Naive B cell (primary cell): ENCODE data around the gene TNRC6C. TPM values are rescaled to one million over a fixed set of nuclear protein-coding genes. Genes with fewer than 3 reads are reported as not detected.

Experiments
- ATAC-seq, 2 donors: fragments of 150-1000 bp; cut with Tn5 transposase; 2 replicates each; pipeline ENCODE4 v1.10.0; 2021; ENCODE audit warnings: low read depth in 2 of 2, mild to moderate bottlenecking in 2 of 2, moderate library complexity in 2 of 2
- DNase-seq: peaks from one replicate; pipeline ENCODE4 v3.0.0; 2022
- H3K27ac Mint-ChIP-seq, 6 donors: one replicate each; pipeline ENCODE4 v1.8.0; 2020 to 2022; ENCODE audit warnings: mild to moderate bottlenecking in 6 of 6, mixed read lengths in 6 of 6, moderate library complexity in 5 of 6, inconsistent platforms in 2 of 6
- H3K27me3 Mint-ChIP-seq, 3 donors: one replicate each; pipeline ENCODE4 v1.8.0; 2021 to 2022; ENCODE audit warnings: mixed read lengths in 3 of 3, mild to moderate bottlenecking in 1 of 3
- H3K36me3 Mint-ChIP-seq, 2 donors: one replicate each; pipeline ENCODE4 v1.8.0; 2020 to 2022; ENCODE audit warnings: mixed read lengths in 2 of 2, inconsistent platforms in 1 of 2, mild to moderate bottlenecking in 1 of 2
- H3K4me1 Mint-ChIP-seq, 3 donors: one replicate each; pipeline ENCODE4 v1.8.0; 2020 to 2022; ENCODE audit warnings: mixed read lengths in 3 of 3, inconsistent platforms in 1 of 3, mild to moderate bottlenecking in 1 of 3, moderate library complexity in 1 of 3
- H3K4me3 Mint-ChIP-seq, 8 donors: one replicate each; pipeline ENCODE4 v1.8.0; 2020 to 2022; ENCODE audit warnings: mild to moderate bottlenecking in 8 of 8, mixed read lengths in 8 of 8, moderate library complexity in 8 of 8, inconsistent platforms in 2 of 8
- H3K9me3 Mint-ChIP-seq, 7 donors: one replicate each; pipeline ENCODE4 v1.8.0; 2020 to 2022; ENCODE audit warnings: mixed read lengths in 7 of 7, mild to moderate bottlenecking in 5 of 7, inconsistent platforms in 2 of 7, moderate library complexity in 1 of 7
- polyA plus RNA-seq, 6 donors: library from polyadenylated mRNA; unstranded; fragments of 300-500 nt; fragmentation: Illumina TruSeq; gene quantifications; one replicate each; pipeline ENCODE4 v1.2.3, GENCODE V29; 2021; ENCODE audit warnings: low read depth in 6 of 6

The TNRC6C gene
- polyA plus RNA-seq, 6 donors from 2014 or later, result 1.2 to 5.5 (median 2.0) TPM; not detected in 1

DNA sequence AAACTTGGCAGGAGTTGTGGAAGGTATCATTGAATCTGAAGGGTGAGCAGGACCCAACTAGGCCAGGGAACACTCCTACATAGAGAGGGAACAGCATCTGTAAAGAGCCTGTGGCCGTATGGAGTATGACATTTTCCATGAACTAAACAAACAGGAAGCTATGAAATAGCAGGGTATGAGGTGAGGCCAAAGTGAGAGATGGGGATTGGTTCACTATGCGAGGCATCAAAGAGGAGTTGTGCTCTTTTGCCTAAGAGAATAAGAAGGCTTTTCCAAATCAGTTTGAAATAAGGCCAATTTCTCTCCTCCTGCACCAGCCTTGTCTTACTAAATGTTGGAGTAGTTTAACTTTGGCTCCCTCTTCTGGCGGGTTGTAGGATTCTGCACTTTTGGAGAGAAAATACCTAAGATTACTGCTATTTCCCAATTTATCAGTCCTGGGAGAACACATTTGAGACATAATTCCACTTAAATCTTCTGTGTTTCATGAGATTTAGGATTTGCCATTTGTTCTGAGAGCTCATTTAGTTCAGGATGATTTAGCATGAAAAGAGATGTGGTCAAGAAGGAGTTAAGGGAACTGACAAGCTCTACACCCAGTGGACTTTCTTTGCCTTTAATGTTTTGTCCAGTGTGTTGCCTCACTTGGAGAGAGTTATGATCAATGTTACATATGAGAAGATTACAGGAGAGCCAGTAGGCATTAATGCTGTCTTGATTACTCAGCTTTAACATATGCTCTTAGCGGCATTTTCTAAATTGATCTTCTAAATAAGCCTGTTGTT lies 55.4 kb downstream of the TNRC6C start:
- ATAC-seq, result peak; percentile 35 to 47
- Mint-ChIP-seq H3K4me1 (peaks cover 11 to 17% (median 11%) of the 10 kb centered on the region in 3 donors), H3K9me3 (no peaks in the 10 kb centered on the region), H3K27ac (no peak overlapping the region), H3K4me3 (no peak overlapping the region), H3K36me3 (no peaks in the 10 kb centered on the region), H3K27me3 (no peaks in the 10 kb centered on the region)
- DNase-seq, result peak; percentile 44

DNA sequence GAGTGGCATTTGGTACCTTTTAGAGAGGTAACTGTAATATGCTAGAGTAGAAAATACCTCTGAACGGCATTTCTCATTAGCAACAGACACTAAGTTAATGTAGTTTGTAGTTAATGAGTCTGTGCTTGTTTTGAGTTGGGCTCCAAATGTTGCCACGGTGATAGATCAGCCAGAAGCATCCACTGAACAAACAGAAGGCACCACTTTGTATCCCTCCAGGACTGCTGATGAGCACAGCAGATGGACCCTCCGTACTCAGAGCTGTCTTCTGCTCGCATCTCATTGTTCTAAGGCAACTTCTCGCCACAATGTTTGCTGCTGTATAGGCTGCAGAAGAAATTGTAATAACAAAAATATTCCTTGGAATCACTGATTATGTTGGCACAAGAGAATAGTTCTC lies 56.1 kb downstream of the TNRC6C start:
- no peak overlapping the region for H3K4me3 Mint-ChIP-seq
- no peak overlapping the region for H3K27ac Mint-ChIP-seq
- H3K36me3 Mint-ChIP-seq, result no peaks in the 10 kb centered on the region
- ATAC-seq (no peak), DNase-seq (no peak)
- peaks cover 11 to 20% (median 11%) of the 10 kb centered on the region in 3 donors for H3K4me1 Mint-ChIP-seq
- no peaks in the 10 kb centered on the region for H3K9me3 Mint-ChIP-seq
- H3K27me3 Mint-ChIP-seq, result no peaks in the 10 kb centered on the region

DNA sequence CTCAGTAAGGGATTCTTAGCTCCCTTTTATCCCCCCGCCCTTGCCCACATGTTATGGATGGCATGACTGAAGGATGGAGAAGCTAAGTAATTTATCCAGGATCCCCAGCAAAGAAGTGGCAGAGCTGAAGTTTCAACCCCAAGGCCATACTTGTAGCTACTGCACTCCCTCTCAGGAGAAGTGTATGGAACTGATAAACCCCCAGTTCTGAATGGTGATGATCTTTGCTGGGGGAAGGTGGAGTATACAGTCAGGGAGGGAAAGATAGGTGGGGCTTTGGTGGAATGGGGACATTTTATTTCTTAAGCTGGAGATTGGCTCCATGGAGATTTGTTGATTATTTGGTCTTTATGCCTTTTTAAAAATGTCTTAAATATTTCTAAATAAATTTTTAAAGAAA lies 58.3 kb downstream of the TNRC6C start:
- Mint-ChIP-seq H3K9me3 (no peaks in the 10 kb centered on the region), H3K27me3 (no peaks in the 10 kb centered on the region), H3K36me3 (no peaks in the 10 kb centered on the region), H3K27ac (no peak overlapping the region), H3K4me3 (no peak overlapping the region), H3K4me1 (peaks cover 2 to 20% (median 11%) of the 10 kb centered on the region in 3 donors)
- ATAC-seq (no peak), DNase-seq (no peak)

DNA sequence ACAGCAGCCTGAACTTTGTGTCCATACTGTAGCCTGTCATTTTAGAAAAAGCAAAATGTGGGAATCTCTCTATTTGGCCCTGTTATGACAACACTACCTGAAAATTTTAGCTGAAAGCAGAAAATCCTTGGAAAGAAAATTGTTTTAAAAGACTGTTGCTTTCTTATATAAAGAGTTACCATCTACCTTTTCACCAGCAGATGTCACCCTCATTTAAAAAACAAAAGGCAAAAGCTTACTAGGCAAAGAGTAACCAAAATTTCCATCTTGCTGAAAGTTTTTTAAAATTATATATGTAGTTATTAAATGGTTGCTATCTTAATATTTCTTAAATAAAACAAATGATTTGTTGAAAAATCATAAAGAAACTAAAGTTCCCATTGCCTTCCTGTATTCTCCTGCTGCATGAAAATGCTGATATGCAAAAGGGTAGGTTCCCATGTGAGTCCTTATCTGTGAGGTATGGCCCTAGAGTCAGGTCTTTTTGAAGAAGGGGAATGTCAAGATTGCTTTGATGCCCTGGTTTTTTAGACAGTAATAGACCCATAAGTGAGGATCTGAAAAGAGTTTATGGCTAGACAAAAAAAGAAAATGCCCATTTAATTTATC lies 61.0 kb downstream of the TNRC6C start:
- Mint-ChIP-seq H3K4me1 (peaks cover 0 to 6% (median 0%) of the 10 kb centered on the region in 3 donors), H3K9me3 (no peaks in the 10 kb centered on the region), H3K4me3 (no peak overlapping the region), H3K27ac (no peak overlapping the region), H3K36me3 (no peaks in the 10 kb centered on the region), H3K27me3 (no peaks in the 10 kb centered on the region)
- no peak for DNase-seq
- no peak for ATAC-seq

DNA sequence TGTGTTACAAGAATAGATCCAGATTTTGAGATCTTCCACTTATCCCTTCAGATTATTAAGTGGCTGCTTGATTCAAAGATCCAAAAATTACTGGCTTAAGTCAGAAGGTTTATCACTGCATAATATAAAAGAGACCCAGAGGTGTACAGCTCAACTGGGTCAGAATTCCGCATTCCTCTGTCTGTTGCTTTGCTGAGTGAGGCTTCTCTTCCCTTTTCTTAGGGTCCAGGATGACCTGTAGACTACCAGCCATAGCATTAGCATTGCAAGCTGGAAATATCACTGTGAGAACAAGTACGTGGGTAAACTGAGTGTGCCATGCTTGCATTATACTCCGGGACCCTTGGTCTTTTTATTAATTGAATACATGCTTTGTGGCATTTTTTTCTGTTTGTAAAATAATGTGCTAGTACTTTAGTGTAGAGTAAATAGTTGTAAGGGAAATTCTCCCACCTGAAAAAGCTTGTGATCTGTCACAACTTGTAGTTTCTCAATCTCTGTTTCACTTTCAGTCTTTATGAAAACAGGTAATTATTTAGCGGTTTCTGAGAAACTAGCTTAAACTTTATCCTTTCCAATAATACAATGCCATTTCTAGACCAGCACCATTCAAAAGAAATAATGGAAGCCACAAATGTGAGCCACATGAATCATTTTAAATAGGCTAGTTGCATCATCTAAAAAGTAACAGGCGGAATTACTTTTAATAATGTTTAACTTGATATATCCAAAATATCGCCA lies 61.6 kb downstream of the TNRC6C start:
- H3K4me1 Mint-ChIP-seq, result peaks cover 0 to 6% (median 0%) of the 10 kb centered on the region in 3 donors
- no peaks in the 10 kb centered on the region for H3K36me3 Mint-ChIP-seq
- no peak overlapping the region for H3K4me3 Mint-ChIP-seq
- no peak for ATAC-seq
- no peak overlapping the region for H3K27ac Mint-ChIP-seq
- no peak for DNase-seq
- H3K9me3 Mint-ChIP-seq, result no peaks in the 10 kb centered on the region
- no peaks in the 10 kb centered on the region for H3K27me3 Mint-ChIP-seq

DNA sequence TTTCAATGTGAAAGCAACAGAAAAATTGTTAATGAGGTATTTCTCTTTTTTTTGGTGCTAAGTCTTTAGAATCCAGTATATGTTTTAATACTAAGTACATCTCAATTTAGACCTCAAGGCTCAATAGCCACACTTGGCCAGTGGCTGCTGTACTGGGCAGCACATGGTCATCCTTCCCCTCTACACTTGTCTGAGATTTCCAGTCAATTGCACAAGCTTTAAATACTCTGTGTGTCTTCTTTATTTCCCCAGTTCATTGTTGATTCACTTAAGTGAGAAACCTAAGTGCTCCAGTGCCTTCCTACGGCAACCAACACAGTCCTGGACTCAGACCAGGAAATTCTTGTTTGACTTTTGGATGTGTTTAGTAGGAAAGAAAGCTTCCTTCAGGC lies 62.2 kb downstream of the TNRC6C start:
- Mint-ChIP-seq H3K4me3 (no peak overlapping the region), H3K27me3 (no peaks in the 10 kb centered on the region), H3K4me1 (peaks cover 0 to 6% (median 0%) of the 10 kb centered on the region in 3 donors), H3K36me3 (no peaks in the 10 kb centered on the region), H3K9me3 (no peaks in the 10 kb centered on the region), H3K27ac (no peak overlapping the region)
- ATAC-seq (no peak), DNase-seq (no peak)

DNA sequence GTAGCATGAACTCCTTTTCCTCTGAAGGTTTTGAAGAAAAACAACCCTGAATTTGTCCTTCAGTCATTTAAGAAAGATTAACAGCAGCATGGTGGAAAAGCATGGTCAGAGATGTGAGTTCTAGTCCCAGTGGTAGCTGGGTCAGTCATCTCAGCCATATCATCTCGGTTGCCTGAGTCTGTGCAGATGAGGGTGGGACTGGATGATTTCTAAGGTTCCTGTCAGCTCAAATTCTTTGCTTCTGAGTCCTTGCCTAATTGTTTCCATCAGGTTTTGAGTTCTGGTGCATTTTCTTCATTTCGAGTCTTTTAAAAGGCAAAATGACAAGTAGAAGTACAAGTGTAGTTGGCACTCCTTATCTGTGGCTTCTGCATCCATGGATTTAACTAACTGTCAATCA lies 63.9 kb downstream of the TNRC6C start:
- ATAC-seq, result no peak
- H3K27me3 Mint-ChIP-seq, result no peaks in the 10 kb centered on the region
- peaks cover 5 to 8% of the 10 kb centered on the region in 2 donors for H3K36me3 Mint-ChIP-seq
- no peak overlapping the region for H3K4me3 Mint-ChIP-seq
- no peak overlapping the region for H3K27ac Mint-ChIP-seq
- H3K4me1 Mint-ChIP-seq, result peaks cover 0 to 8% (median 6%) of the 10 kb centered on the region in 3 donors
- no peak for DNase-seq
- no peaks in the 10 kb centered on the region for H3K9me3 Mint-ChIP-seq

DNA sequence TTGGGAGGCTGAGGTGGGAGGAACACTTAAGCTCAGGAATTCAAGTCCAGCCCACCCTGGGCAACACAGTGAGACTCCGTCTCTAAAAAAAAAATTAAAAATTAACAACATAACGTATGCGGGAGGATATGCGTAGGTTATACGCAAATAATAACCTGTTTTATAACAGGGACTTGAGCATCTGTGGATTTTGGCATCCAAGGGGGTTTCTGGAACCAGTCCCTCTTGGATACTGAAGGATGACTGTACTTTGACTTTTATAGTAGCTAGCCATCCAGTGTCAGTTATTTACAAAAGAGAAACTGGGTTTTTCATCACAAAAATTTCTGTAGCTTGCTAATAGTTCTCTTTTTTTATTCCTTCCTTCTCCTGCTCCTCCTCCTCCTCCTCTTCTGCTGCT lies 64.5 kb downstream of the TNRC6C start:
- ATAC-seq, result no peak
- no peak for DNase-seq
- H3K27me3 Mint-ChIP-seq, result no peaks in the 10 kb centered on the region
- H3K36me3 Mint-ChIP-seq, result peaks cover 5 to 8% of the 10 kb centered on the region in 2 donors
- no peaks in the 10 kb centered on the region for H3K9me3 Mint-ChIP-seq
- H3K27ac Mint-ChIP-seq, result no peak overlapping the region
- peaks cover under 1 to 8% (median 6%) of the 10 kb centered on the region in 3 donors for H3K4me1 Mint-ChIP-seq
- no peak overlapping the region for H3K4me3 Mint-ChIP-seq

DNA sequence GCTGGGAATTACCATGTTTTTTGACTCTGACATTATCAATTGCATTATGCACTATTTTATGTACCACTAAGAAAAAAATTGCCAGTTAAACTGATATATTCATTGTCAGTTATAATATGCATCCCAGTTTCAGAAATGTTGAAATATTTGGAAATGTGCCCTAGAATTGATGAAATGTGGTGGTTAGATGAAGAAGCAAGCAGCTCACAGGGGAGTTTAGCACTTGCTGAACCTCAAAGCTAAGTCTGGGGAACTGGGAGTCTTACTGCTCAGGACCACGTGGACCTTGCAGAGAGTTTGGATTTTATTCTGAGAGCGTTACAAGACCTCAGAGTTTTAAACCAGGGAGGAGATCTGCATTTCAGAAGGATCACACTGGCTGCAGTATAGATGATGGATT lies 67.9 kb downstream of the TNRC6C start:
- ATAC-seq (no peak), DNase-seq (no peak)
- H3K4me3 Mint-ChIP-seq, result no peak overlapping the region
- H3K27ac Mint-ChIP-seq, result peak overlapping the region in 1 of 6 donors; percentile 39
- peaks cover 0 to 8% (median 3%) of the 10 kb centered on the region in 3 donors for H3K4me1 Mint-ChIP-seq
- H3K9me3 Mint-ChIP-seq, result no peaks in the 10 kb centered on the region
- peaks cover 5 to 8% of the 10 kb centered on the region in 2 donors for H3K36me3 Mint-ChIP-seq
- no peaks in the 10 kb centered on the region for H3K27me3 Mint-ChIP-seq

DNA sequence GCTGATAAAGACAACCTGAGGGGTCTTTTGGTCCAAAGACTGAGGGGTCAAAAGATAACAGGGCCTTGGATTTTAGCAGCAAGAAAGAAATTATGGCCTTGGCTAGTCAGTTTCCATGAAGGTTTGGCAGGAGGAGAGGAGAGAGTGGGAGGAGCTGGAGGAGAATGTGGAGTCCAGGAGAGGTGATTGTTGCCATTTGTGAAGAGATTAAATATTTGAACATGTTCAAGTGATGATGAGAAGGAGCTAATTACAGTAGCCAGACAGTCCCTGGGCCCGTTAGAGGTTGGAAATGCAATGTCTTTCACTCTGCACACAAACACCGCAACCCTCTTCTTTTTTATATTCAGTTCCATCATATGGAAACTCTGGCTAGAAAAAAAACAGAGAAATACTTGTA lies 68.6 kb downstream of the TNRC6C start:
- no peak overlapping the region for H3K4me3 Mint-ChIP-seq
- peaks cover 0 to 8% (median 3%) of the 10 kb centered on the region in 3 donors for H3K4me1 Mint-ChIP-seq
- no peaks in the 10 kb centered on the region for H3K9me3 Mint-ChIP-seq
- ATAC-seq, result no peak
- peaks cover 5 to 8% of the 10 kb centered on the region in 2 donors for H3K36me3 Mint-ChIP-seq
- H3K27ac Mint-ChIP-seq, result peak overlapping the region in 2 of 6 donors; percentile 8 to 40
- DNase-seq, result no peak
- no peaks in the 10 kb centered on the region for H3K27me3 Mint-ChIP-seq

DNA sequence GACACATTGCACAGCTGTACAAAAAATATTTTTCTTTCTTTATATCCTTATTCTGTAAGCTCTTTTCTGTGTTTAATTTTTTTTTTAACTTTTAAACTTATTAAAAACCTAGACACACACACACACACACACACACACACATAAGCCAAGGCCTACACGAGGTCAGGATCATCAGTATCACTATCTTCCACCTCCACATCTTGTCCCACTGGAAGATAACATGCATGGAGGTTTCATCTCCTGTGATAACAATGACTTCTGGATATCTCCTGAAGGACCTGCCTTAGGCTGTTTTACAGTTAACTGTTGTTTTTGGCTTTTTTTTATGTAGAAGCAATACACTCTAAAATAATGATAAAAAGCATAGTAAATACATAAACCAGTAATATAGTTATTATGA lies 71.2 kb downstream of the TNRC6C start:
- Mint-ChIP-seq H3K36me3 (peaks cover 10 to 19% of the 10 kb centered on the region in 2 donors), H3K4me3 (no peak overlapping the region), H3K27ac (no peak overlapping the region), H3K4me1 (peaks cover 0 to 8% (median 3%) of the 10 kb centered on the region in 3 donors), H3K9me3 (no peaks in the 10 kb centered on the region), H3K27me3 (no peaks in the 10 kb centered on the region)
- no peak for ATAC-seq
- DNase-seq, result no peak

DNA sequence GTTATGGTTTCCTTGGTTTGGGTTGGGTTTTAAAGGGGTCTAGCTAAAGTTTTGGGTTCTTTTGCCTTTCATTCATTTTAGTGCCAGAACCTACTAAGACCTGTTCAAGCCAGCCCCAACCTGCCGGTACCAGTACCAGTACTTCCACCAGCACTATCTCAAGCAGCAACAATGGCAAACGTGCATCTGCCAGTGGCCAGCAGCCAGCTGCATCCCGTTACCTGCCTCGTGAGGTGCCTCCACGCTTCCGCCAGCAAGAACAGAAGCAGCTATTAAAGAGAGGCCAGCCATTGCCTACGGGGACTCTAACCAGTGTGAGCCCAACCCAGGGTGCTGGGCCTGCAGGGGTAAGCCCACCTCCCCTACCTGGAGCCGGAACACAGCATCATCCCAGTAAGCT lies 72.9 kb downstream of the TNRC6C start:
- H3K4me1 Mint-ChIP-seq, result peaks cover 0 to 7% (median 3%) of the 10 kb centered on the region in 3 donors
- H3K4me3 Mint-ChIP-seq, result no peak overlapping the region
- DNase-seq (no peak), ATAC-seq (no peak)
- no peaks in the 10 kb centered on the region for H3K9me3 Mint-ChIP-seq
- H3K27ac Mint-ChIP-seq, result no peak overlapping the region
- no peaks in the 10 kb centered on the region for H3K27me3 Mint-ChIP-seq
- peaks cover 16 to 24% of the 10 kb centered on the region in 2 donors for H3K36me3 Mint-ChIP-seq

DNA sequence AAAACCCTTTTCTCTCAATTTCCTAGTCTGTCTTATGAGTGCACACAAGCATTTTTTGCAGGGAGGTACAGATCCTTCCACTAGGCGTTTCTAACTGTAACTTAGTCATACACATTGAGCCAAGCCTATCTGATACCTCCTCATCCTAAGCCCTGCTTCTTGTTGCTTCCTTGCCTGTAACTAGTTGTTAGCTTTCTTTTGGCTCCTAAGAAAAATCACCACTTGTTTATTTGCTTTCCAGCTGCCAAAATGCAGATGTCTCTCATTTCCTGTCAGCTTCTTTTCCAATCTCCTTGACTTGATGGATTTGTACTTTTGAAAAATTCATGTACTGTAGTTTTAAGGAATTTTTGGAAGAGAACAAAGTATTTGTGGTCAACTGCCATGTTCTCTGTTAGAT lies 73.7 kb downstream of the TNRC6C start:
- ATAC-seq (no peak), DNase-seq (no peak)
- no peak overlapping the region for H3K4me3 Mint-ChIP-seq
- no peaks in the 10 kb centered on the region for H3K9me3 Mint-ChIP-seq
- peaks cover 0 to 3% (median 0%) of the 10 kb centered on the region in 3 donors for H3K4me1 Mint-ChIP-seq
- no peaks in the 10 kb centered on the region for H3K27me3 Mint-ChIP-seq
- no peak overlapping the region for H3K27ac Mint-ChIP-seq
- peaks cover 16 to 21% of the 10 kb centered on the region in 2 donors for H3K36me3 Mint-ChIP-seq
